OCI-LY7 (cell line): ENCODE results near the gene PI4K2A. TPM values are rescaled to one million over a fixed set of nuclear protein-coding genes. Genes with fewer than 3 reads are reported as not detected.
"Not testable (repeated sequence)": the region's sequence is repeated elsewhere in the genome, so short reads cannot be mapped to it uniquely, and the experiment has no call there.

Experiments used
- BruUV-seq: library from RNA; stranded (reverse); fragments of 400-500 nt; replicated peaks from 2 replicates; lab custom pipeline; 2021; lab: Mats Ljungman, UMichigan
- CTCF ChIA-PET: fragments of 300-600 bp; sonication (Branson Sonifier 250); formaldehyde crosslinking; loops from one replicate; lab custom pipeline; 2022; ENCODE audit warnings: antibody characterized with exemption; ENCODE audit not compliant: unreplicated experiment; lab: Charles Lee
- POLR2A ChIA-PET: fragments of 300-600 bp; sonication (Branson Sonifier 250); formaldehyde crosslinking; loops from one replicate; lab custom pipeline; 2022; ENCODE audit warnings: antibody characterized with exemption; lab: Charles Lee
- DNase-seq: peaks from one replicate; pipeline ENCODE4 v3.0.0-alpha.2; 2015; ENCODE audit warnings: low spot score
- H2AFZ ChIP-seq: fragments of 200-600 bp; sonication (generic), shearing (Covaris generic); 2 replicates; pipeline ENCODE4 v1.6.1; 2014; ENCODE audit warnings: mild to moderate bottlenecking, antibody characterized with exemption, low read length, moderate library complexity
- H3K27ac ChIP-seq: fragments of 200-600 bp; sonication (generic); 2 replicates; pipeline ENCODE4 v1.5.1; 2014; ENCODE audit warnings: mixed run types, low read depth, mild to moderate bottlenecking, moderate library complexity, low read length, inconsistent platforms; ENCODE audit not compliant: poor library complexity, severe bottlenecking
- H3K36me3 ChIP-seq: fragments of 200-600 bp; sonication (generic); 2 replicates; pipeline ENCODE4 v1.6.1; 2014; ENCODE audit warnings: mild to moderate bottlenecking, antibody characterized with exemption, low read length, moderate library complexity, mixed read lengths; ENCODE audit not compliant: insufficient read depth
- H3K4me1 ChIP-seq: fragments of 200-600 bp; sonication (generic); 2 replicates; pipeline ENCODE4 v1.5.1; 2014; ENCODE audit warnings: mild to moderate bottlenecking, low read length; ENCODE audit not compliant: insufficient read depth, poor library complexity, severe bottlenecking
- H3K4me2 ChIP-seq: fragments of 200-600 bp; sonication (generic); 2 replicates; pipeline ENCODE4 v1.6.1; 2014; ENCODE audit warnings: mild to moderate bottlenecking, low read length
- H3K4me3 ChIP-seq: fragments of 200-600 bp; sonication (generic); 2 replicates; pipeline ENCODE4 v1.5.1; 2014; ENCODE audit warnings: mild to moderate bottlenecking, low read depth, low read length; ENCODE audit not compliant: poor library complexity, severe bottlenecking
- H3K79me2 ChIP-seq: fragments of 200-600 bp; sonication (generic); 2 replicates; pipeline ENCODE4 v1.6.1; 2016; ENCODE audit warnings: low read depth, mild to moderate bottlenecking, low read length, moderate library complexity, mixed read lengths; ENCODE audit not compliant: insufficient read depth
- H3K9me2 ChIP-seq: fragments of 200-600 bp; sonication (generic); 2 replicates; pipeline ENCODE4 v1.6.1; 2016; ENCODE audit warnings: mild to moderate bottlenecking, low read length, mixed read lengths; ENCODE audit not compliant: insufficient read depth
- H3K9me3 ChIP-seq: fragments of 200-600 bp; sonication (generic); 2 replicates; pipeline ENCODE4 v1.6.1; 2014; ENCODE audit warnings: mild to moderate bottlenecking, mixed run types, low read length, mixed read lengths
- H4K20me1 ChIP-seq: fragments of 200-600 bp; sonication (generic); 2 replicates; pipeline ENCODE4 v1.6.1; 2014; ENCODE audit warnings: mild to moderate bottlenecking, antibody characterized with exemption, low read length, moderate library complexity, mixed read lengths; ENCODE audit not compliant: insufficient read depth
- EZH2phosphoT487 ChIP-seq: fragments of 200-600 bp; sonication (generic); IDR thresholded peaks from 2 replicates; pipeline ENCODE4 v1.6.1; 2018; ENCODE audit warnings: low read depth, borderline replicate concordance, mild to moderate bottlenecking, mixed run types, antibody characterized with exemption, low read length, moderate library complexity, mixed read lengths
- intact Hi-C: fragments of 100-400 bp; cut with micrococcal nuclease; formaldehyde crosslinking; loops from one replicate; pipeline ENCODE4 v1.10.0; 2022; ENCODE audit not compliant: unreplicated experiment
- total RNA-seq, 2 experiments: library from RNA; depleted of rRNA in 1 of 2; stranded (reverse); fragments of >200 nt in 1 of 2; shearing (Covaris generic) in 1 of 2; gene quantifications; 2 replicates each; pipeline ENCODE4 v1.2.3, GENCODE V29; 2014 to 2022
- TF ChIP-seq, protein P1 (sequence below): fragments of 200-600 bp; sonication (generic); conservative IDR thresholded peaks from 2 replicates; pipeline ENCODE4 v1.5.1; 2014; ENCODE audit warnings: mild to moderate bottlenecking, antibody characterized with exemption, low read length, moderate library complexity, mixed read lengths

The PI4K2A gene
- total RNA-seq, 2 experiments from 2014 or later = 9.2 to 12.7 TPM

DNA sequence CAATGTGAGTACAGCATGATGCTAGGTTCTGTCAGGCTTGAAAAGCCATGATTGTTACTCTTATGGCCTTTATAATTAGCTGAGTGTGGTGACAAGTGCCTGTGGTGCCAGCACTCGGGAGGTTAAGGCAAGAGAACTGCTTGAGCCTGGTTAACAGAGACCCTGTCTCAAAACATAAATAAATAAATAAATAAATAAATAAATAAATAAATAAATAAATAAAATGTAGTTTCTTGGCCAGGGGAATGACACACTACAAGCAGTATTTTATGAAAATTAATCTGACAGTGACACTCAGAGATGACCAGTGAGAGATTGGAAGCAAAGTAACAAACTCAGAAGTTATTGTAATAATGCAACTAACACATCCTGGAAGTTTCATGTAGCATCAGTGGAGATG is 4.9 kb upstream of the PI4K2A start:
- DNase-seq = no peak
- H3K79me2 ChIP-seq = no peaks in the 10 kb centered on the region
- no TSS peak for BruUV-seq
- H3K4me3 ChIP-seq = no peak overlapping the region
- no peaks in the 10 kb centered on the region for H3K36me3 ChIP-seq
- ChIA-PET POLR2A (no interaction called here), CTCF (no interaction called here)
- no peaks in the 10 kb centered on the region for H4K20me1 ChIP-seq
- no peaks in the 10 kb centered on the region for H3K9me3 ChIP-seq
- H3K4me1 ChIP-seq = peaks cover 5% of the 10 kb centered on the region
- no peak overlapping the region for H3K27ac ChIP-seq
- TF ChIP-seq EZH2phosphoT487 = no peak
- TF ChIP-seq, protein P1, sequence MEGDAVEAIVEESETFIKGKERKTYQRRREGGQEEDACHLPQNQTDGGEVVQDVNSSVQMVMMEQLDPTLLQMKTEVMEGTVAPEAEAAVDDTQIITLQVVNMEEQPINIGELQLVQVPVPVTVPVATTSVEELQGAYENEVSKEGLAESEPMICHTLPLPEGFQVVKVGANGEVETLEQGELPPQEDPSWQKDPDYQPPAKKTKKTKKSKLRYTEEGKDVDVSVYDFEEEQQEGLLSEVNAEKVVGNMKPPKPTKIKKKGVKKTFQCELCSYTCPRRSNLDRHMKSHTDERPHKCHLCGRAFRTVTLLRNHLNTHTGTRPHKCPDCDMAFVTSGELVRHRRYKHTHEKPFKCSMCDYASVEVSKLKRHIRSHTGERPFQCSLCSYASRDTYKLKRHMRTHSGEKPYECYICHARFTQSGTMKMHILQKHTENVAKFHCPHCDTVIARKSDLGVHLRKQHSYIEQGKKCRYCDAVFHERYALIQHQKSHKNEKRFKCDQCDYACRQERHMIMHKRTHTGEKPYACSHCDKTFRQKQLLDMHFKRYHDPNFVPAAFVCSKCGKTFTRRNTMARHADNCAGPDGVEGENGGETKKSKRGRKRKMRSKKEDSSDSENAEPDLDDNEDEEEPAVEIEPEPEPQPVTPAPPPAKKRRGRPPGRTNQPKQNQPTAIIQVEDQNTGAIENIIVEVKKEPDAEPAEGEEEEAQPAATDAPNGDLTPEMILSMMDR = no peak
- no peaks in the 10 kb centered on the region for H3K9me2 ChIP-seq
- no peak overlapping the region for H2AFZ ChIP-seq
- intact Hi-C loops = no loop called here
- H3K4me2 ChIP-seq = no peak overlapping the region

GRCh38 chr10:97639090-97639489 is 1.4 kb upstream of the PI4K2A start:
- H3K4me2 ChIP-seq, BruUV-seq, H3K4me3 ChIP-seq, H3K27ac ChIP-seq, H3K9me3 ChIP-seq, H3K9me2 ChIP-seq, CTCF ChIA-PET, H2AFZ ChIP-seq, intact Hi-C loops, POLR2A ChIA-PET, H3K36me3 ChIP-seq, DNase-seq: not testable (repeated sequence)
- Histone ChIP-seq H4K20me1 (peaks cover 10% of the 10 kb centered on the region; the same call in 1 of the 2 replicates), H3K79me2 (peaks cover 10% of the 10 kb centered on the region; the same call in 1 of the 2 replicates), H3K4me1 (peaks cover 15% of the 10 kb centered on the region)

- Histone ChIP-seq H3K36me3 (peaks cover 10% of the 10 kb centered on the region), H2AFZ (peak overlapping the region; percentile 85), H4K20me1 (peaks cover 10% of the 10 kb centered on the region; the same call in 1 of the 2 replicates), H3K9me2 (no peaks in the 10 kb centered on the region), H3K4me1 (peaks cover 15% of the 10 kb centered on the region), H3K79me2 (peaks cover 10% of the 10 kb centered on the region; the same call in 1 of the 2 replicates), H3K4me3 (peak overlapping the region; percentile 100), H3K27ac (no peak overlapping the region), H3K4me2 (peak overlapping the region; percentile 99), H3K9me3 (no peaks in the 10 kb centered on the region)
- intact Hi-C loops = no loop called here
- ChIA-PET POLR2A (interaction anchor here (0.9 to 2.2 kb wide), 2 partner anchors 28 to 95 kb away, joined by 3 to 9 read pairs; partner anchors contain the start of gene ZFYVE27), CTCF (no interaction called here)
- TF ChIP-seq, protein P1 = no peak
- TF ChIP-seq EZH2phosphoT487 = no peak
- TSS peak; percentile 60 for BruUV-seq
- DNase-seq = peak; percentile 47
Observed at GRCh38 chr10:97640868-97641811, 669 bp downstream of the PI4K2A start.

DNA sequence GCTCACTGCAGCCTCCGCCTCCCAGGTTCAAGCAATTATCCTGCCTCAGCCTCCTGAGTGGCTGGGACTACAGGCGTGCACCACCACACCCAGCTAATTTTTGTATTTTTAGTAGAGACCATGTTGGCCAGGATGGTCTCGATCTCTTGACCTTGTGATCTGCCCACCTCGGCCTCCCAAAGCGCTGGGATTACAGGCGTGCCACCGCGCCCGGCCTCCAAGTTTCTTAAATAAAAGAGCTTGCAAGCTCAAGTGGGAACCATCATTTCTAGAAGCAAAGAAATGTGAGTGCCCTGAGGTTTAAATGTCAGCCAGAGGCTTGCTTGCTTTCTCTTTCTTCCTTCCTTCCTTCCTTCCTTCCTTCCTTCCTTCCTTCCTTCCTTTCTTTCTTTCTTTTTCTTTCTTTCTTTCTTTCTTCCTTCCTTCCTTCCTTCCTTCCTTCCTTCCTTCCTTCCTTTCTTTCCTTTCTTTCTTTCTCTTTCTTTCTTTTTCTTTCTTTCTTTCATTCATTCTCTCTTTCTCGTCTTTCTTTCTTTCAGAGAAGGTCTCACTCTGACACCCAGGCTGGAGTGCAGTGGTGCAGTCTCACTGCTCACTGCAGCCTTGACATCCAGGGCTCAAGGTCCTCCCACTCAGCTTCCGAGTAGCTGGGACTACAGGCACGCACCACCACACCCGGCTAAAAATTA is 2.1 kb downstream of the PI4K2A start:
- Histone ChIP-seq H3K4me1 (peaks cover 15% of the 10 kb centered on the region), H3K36me3 (peaks cover 11% of the 10 kb centered on the region), H3K79me2 (peaks cover 10% of the 10 kb centered on the region; the same call in 1 of the 2 replicates), H4K20me1 (peaks cover 10% of the 10 kb centered on the region; the same call in 1 of the 2 replicates)
- H3K9me2 ChIP-seq, CTCF ChIA-PET, H2AFZ ChIP-seq, H3K4me2 ChIP-seq, DNase-seq, BruUV-seq, H3K9me3 ChIP-seq, intact Hi-C loops, H3K4me3 ChIP-seq, H3K27ac ChIP-seq: not testable (repeated sequence)
- POLR2A ChIA-PET = interaction anchor here (2.2 kb wide), 1 partner anchor 94 kb away, joined by 9 read pairs; the partner anchor contains the start of gene ZFYVE27
